Raji (cell line): ENCODE results near the gene HOXC9.

Experiments
- POLR2A ChIP-seq: IDR thresholded peaks from 2 replicates; pipeline ENCODE4 v1.6.1; 2011; ENCODE audit warnings: low read depth, low read length, control low read depth; ENCODE audit not compliant: insufficient read depth

Gene HOXC9

GRCh38 chr12:54005853-54006558, 6.0 kb downstream of the HOXC9 start:
- TF ChIP-seq POLR2A, result no peak

GRCh38 chr12:54006559-54007220, 6.7 kb downstream of the HOXC9 start:
- no peak for TF ChIP-seq POLR2A

GRCh38 chr12:54007538-54008259, 7.7 kb downstream of the HOXC9 start:
- TF ChIP-seq POLR2A, result no peak

- no peak for TF ChIP-seq POLR2A
Measured at GRCh38 chr12:54008260-54008552, 8.2 kb downstream of the HOXC9 start.

GRCh38 chr12:54009171-54010052, 9.5 kb downstream of the HOXC9 start:
- no peak for TF ChIP-seq POLR2A

- no peak for TF ChIP-seq POLR2A
Measured at GRCh38 chr12:54010053-54010971, 10.4 kb downstream of the HOXC9 start.

GRCh38 chr12:54010972-54011664, 11.2 kb downstream of the HOXC9 start:
- TF ChIP-seq POLR2A, result no peak

- no peak for TF ChIP-seq POLR2A
Measured at GRCh38 chr12:54011665-54012532, 11.9 kb downstream of the HOXC9 start.

GRCh38 chr12:54012631-54013409, 12.9 kb downstream of the HOXC9 start:
- no peak for TF ChIP-seq POLR2A

- TF ChIP-seq POLR2A, result no peak
Measured at GRCh38 chr12:54014377-54015017, 14.5 kb downstream of the HOXC9 start.

GRCh38 chr12:54015018-54015931, 15.3 kb downstream of the HOXC9 start:
- no peak for TF ChIP-seq POLR2A

- TF ChIP-seq POLR2A, result no peak
Measured at GRCh38 chr12:54016051-54016450, 16.1 kb downstream of the HOXC9 start.
